Ovary (tissue), 3 donors: ENCODE data around the gene CA11.

Source experiments
- EP300 ChIP-seq: sonication (generic); formaldehyde crosslinking; IDR thresholded peaks from one replicate; pipeline ENCODE4 v1.6.1; 2017; ENCODE audit warnings: antibody characterized with exemption
- POLR2A ChIP-seq: fragments of 450-650 bp; IDR thresholded peaks from one replicate; pipeline ENCODE4 v1.6.1; 2017; ENCODE audit warnings: antibody characterized with exemption, mild to moderate bottlenecking, moderate library complexity
- TF ChIP-seq, protein P1 (sequence below), 3 donors: fragments of 450-650 bp in 2 of 3; fragments of 200-600 bp in 1 of 3; IDR thresholded peaks; one replicate each; pipeline versions ENCODE4 v1.5.1 to v1.8.0; 2016 to 2022; ENCODE audit warnings: antibody characterized with exemption in 3 of 3, mild to moderate bottlenecking in 1 of 3
- donor health status: DM: no; HTN: no; CAD: no.

DNA sequence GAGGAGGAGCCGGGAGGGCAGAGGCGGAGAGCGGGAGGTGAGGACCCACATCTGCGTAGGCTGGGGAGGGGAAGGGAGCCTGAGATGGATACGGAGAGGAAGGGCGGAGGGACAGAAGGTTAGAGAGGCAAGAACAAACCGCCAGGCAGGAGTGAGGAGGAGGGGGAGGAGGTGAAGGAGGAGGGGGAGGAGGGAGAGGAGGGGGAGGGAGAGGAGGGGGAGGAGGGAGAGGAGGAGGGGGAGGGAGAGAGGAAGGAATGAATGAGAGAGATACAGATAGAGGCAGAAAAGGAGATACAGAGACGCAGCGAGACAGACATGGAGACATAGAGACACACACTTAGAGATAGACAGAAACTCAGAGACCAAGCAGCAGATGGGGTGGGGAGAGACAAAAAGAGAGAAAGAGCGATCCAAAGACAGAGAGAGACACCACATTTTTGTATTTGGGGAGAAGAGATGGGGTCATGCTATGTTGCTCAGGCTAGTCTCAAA lies 782 bp upstream of the CA11 start:
- no peak for TF ChIP-seq POLR2A
- TF ChIP-seq, protein P1, sequence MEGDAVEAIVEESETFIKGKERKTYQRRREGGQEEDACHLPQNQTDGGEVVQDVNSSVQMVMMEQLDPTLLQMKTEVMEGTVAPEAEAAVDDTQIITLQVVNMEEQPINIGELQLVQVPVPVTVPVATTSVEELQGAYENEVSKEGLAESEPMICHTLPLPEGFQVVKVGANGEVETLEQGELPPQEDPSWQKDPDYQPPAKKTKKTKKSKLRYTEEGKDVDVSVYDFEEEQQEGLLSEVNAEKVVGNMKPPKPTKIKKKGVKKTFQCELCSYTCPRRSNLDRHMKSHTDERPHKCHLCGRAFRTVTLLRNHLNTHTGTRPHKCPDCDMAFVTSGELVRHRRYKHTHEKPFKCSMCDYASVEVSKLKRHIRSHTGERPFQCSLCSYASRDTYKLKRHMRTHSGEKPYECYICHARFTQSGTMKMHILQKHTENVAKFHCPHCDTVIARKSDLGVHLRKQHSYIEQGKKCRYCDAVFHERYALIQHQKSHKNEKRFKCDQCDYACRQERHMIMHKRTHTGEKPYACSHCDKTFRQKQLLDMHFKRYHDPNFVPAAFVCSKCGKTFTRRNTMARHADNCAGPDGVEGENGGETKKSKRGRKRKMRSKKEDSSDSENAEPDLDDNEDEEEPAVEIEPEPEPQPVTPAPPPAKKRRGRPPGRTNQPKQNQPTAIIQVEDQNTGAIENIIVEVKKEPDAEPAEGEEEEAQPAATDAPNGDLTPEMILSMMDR (IDR thresholded peaks at IDR 0.05): no peak
- no peak for TF ChIP-seq EP300
